Measurements from ENCODE around the gene PAOX.

The PAOX gene

DNA sequence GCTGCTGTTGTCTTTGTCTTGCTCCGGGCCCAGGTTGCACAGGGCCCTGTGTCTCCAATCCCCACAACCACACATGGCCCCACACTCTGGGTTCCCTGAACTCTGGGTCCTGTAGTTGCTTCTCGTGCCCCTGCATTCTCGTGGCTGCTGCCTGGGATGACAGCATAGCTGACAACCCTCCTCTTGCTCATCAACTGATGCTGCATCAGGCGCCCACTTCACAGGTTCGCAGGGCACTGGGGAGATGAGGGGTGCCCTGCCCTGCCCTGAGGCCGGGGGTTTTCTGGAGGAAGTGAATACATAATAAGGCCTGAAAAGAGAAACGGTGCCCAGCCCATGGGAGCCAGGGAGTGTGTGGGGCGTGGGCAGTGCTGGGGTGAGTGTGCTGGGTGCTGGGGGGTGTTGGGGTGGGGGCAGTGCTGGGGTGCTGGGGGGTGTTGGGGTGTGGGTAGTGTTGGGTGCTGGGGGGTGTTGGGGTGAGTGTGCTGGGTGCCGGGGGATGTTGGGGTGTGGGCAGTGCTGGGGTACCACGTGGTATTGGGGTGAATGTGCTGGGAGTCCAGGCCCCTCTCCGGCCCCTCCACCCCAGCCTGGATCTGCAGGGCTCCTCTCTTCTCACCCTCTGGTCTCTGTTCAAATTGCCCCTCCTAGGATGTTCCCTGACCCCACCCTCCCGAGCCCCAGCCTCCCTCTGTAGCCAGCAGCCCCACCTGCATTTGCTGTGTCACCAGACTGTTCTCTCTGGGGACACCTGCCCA lies 12.9 kb downstream of the PAOX start:
- H3K9me3 ChIP-seq (ENCODE audit: insufficient read depth, low read length, severe bottlenecking), result no peaks in the 10 kb centered on the region
- H3K4me2 ChIP-seq (ENCODE audit: insufficient read depth, low read length), result no peak overlapping the region
- ATAC-seq (ENCODE audit: insufficient read depth, low read depth), result no peak
- TF ChIP-seq, protein P1, sequence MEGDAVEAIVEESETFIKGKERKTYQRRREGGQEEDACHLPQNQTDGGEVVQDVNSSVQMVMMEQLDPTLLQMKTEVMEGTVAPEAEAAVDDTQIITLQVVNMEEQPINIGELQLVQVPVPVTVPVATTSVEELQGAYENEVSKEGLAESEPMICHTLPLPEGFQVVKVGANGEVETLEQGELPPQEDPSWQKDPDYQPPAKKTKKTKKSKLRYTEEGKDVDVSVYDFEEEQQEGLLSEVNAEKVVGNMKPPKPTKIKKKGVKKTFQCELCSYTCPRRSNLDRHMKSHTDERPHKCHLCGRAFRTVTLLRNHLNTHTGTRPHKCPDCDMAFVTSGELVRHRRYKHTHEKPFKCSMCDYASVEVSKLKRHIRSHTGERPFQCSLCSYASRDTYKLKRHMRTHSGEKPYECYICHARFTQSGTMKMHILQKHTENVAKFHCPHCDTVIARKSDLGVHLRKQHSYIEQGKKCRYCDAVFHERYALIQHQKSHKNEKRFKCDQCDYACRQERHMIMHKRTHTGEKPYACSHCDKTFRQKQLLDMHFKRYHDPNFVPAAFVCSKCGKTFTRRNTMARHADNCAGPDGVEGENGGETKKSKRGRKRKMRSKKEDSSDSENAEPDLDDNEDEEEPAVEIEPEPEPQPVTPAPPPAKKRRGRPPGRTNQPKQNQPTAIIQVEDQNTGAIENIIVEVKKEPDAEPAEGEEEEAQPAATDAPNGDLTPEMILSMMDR (IDR thresholded peaks at IDR 0.05; ENCODE audit: borderline replicate concordance, extremely low read depth, low read length, poor library complexity, severe bottlenecking), result no peak
- no peak for TF ChIP-seq EZH2 (IDR thresholded peaks at IDR 0.05; ENCODE audit: borderline replicate concordance, low read depth, low read length, severe bottlenecking)
- no peak for DNase-seq
- no peak overlapping the region for H3K27ac ChIP-seq (ENCODE audit: low read length)
- H2AFZ ChIP-seq (ENCODE audit: low read depth, low read length), result no peak overlapping the region
- H3K27me3 ChIP-seq (ENCODE audit: insufficient read depth, low read length, poor library complexity), result no peaks in the 10 kb centered on the region
- H3K79me2 ChIP-seq (ENCODE audit: insufficient read depth, low read length), result peaks cover 33% of the 10 kb centered on the region
- peaks cover 11% of the 10 kb centered on the region for H4K20me1 ChIP-seq (ENCODE audit: insufficient read depth, low read length)
- H3K9ac ChIP-seq (ENCODE audit: low read depth, low read length), result no peak overlapping the region
- H3K36me3 ChIP-seq (ENCODE audit: insufficient read depth, low read length), result peaks cover 18% of the 10 kb centered on the region
- no peak overlapping the region for H3K4me3 ChIP-seq (ENCODE audit: low read depth in 1 of 2, low read length in 2 of 2)
- H3K4me1 ChIP-seq (ENCODE audit: insufficient read depth, low read length), result peaks cover 23% of the 10 kb centered on the region

DNA sequence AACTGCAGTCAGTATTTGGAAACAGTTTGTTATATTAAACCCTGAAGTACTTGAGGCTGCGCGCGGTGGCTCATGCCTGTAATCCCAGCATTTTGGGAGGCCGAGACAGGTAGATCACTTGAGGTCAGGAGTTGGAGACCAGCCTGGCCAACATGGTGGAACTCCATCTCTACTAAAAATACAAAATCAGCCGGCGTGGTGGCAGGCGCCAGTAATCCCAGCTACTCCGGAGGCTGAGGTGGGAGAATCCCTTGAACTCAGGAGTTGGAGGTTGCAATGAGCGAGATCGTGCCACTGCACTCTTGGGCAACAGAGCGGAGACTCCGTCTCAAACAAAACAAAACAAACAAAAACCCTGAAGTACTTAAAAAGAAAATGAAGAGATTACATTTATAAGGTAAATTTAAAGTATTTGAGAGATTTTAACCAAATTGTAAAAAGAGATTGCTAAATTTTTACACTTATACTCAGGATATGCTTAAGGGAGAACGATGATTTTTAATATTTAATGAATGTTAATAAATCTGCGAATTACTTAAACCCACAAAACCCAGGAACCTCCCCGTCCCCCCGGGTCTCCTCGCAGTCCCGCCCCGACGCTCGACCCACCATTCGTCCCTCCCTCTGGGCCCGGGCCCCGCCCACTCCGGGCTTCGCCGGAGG lies 14.5 kb downstream of the PAOX start:
- no peak for TF ChIP-seq EZH2 (IDR thresholded peaks at IDR 0.05; ENCODE audit: borderline replicate concordance, low read depth, low read length, severe bottlenecking)
- TF ChIP-seq, protein P1 (IDR thresholded peaks at IDR 0.05; ENCODE audit: borderline replicate concordance, extremely low read depth, low read length, poor library complexity, severe bottlenecking), result no peak
- Histone ChIP-seq H3K27ac (ENCODE audit: low read length) (peak overlapping the region; percentile 58), H3K4me3 (ENCODE audit: low read depth in 1 of 2, low read length in 2 of 2) (peak overlapping the region; percentile 98; a peak in 3 of 4 replicates), H3K79me2 (ENCODE audit: insufficient read depth, low read length) (peaks cover 45% of the 10 kb centered on the region), H3K36me3 (ENCODE audit: insufficient read depth, low read length) (peaks cover 31% of the 10 kb centered on the region), H3K9me3 (ENCODE audit: insufficient read depth, low read length, severe bottlenecking) (no peaks in the 10 kb centered on the region), H3K9ac (ENCODE audit: low read depth, low read length) (peak overlapping the region; percentile 99), H3K4me1 (ENCODE audit: insufficient read depth, low read length) (peaks cover 23% of the 10 kb centered on the region), H2AFZ (ENCODE audit: low read depth, low read length) (peak overlapping the region; percentile 73), H3K27me3 (ENCODE audit: insufficient read depth, low read length, poor library complexity) (no peaks in the 10 kb centered on the region), H3K4me2 (ENCODE audit: insufficient read depth, low read length) (peak overlapping the region; percentile 94), H4K20me1 (ENCODE audit: insufficient read depth, low read length) (peaks cover 18% of the 10 kb centered on the region)
- ATAC-seq (ENCODE audit: insufficient read depth, low read depth), result no peak
- DNase-seq, result no peak

DNA sequence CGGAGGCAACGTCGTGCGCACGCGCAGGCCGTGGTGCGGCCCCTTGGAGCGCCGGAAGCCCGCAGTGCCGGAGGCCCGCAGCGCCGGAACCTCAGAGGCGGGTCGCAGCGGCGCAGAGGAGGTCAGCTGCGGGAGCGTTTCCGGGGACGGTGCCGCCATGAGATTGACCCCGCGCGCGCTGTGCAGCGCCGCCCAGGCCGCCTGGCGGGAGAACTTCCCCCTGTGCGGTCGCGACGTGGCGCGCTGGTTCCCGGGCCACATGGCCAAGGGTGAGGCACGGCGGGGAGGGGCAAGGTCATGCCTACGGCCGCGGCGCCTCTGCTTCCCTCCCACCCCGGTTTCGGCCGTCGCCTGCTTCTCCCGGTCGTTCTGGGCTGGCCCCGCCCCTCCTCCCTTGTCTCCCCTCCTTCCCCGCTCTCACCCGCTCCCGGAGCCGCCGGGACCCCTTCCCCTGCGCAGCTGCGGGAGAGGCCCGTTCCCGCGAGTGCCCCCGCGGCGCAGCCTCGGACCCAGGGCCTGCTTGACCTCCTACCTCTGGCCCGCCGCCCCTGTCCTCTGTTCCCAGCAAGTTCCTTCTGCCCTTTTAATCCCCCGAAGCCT lies 15.1 kb downstream of the PAOX start, which contains the start of gene MTG1:
MTG1 (plus strand) TSS at position 94 of the 600 bp plus-strand sequence; CDS start at position 158, 64 bp downstream.
- peak; percentile 93 for ATAC-seq (ENCODE audit: insufficient read depth, low read depth)
- H2AFZ ChIP-seq (ENCODE audit: low read depth, low read length), result peak within 1 kb of the TSS; percentile 96
- H3K4me2 ChIP-seq (ENCODE audit: insufficient read depth, low read length), result peak within 1 kb of the TSS; percentile 94
- no peaks in the 10 kb centered on the region for H3K27me3 ChIP-seq (ENCODE audit: insufficient read depth, low read length, poor library complexity)
- H3K9me3 ChIP-seq (ENCODE audit: insufficient read depth, low read length, severe bottlenecking), result no peaks in the 10 kb centered on the region
- peak within 1 kb of the TSS; percentile 98 for H3K4me3 ChIP-seq (ENCODE audit: low read depth in 1 of 2, low read length in 2 of 2)
- peak within 1 kb of the TSS; percentile 99 for H3K9ac ChIP-seq (ENCODE audit: low read depth, low read length)
- peaks cover 23% of the 10 kb centered on the region for H3K4me1 ChIP-seq (ENCODE audit: insufficient read depth, low read length)
- TF ChIP-seq, protein P1 (IDR thresholded peaks at IDR 0.05; ENCODE audit: borderline replicate concordance, extremely low read depth, low read length, poor library complexity, severe bottlenecking), result peak; percentile 3
- TF ChIP-seq EZH2 (IDR thresholded peaks at IDR 0.05; ENCODE audit: borderline replicate concordance, low read depth, low read length, severe bottlenecking), result no peak
- H4K20me1 ChIP-seq (ENCODE audit: insufficient read depth, low read length), result peaks cover 23% of the 10 kb centered on the region
- H3K36me3 ChIP-seq (ENCODE audit: insufficient read depth, low read length), result peaks cover 37% of the 10 kb centered on the region
- peak; percentile 95 for DNase-seq
- H3K27ac ChIP-seq (ENCODE audit: low read length), result peak within 1 kb of the TSS; percentile 95
- H3K79me2 ChIP-seq (ENCODE audit: insufficient read depth, low read length), result peaks cover 52% of the 10 kb centered on the region

Measured in DND-41 (cell line).